ENCODE data around the gene L3MBTL4.
"Not testable (repeated sequence)": the region's sequence is repeated elsewhere in the genome, so short reads cannot be mapped to it uniquely, and the experiment has no call there.

L3MBTL4 gene

GRCh38 chr18:6310714-6311113 is 104.0 kb downstream of the L3MBTL4 start:
- no peak for DNase-seq (ENCODE audit: low spot score)

- no peak for DNase-seq (ENCODE audit: low spot score)
These were observed 116.8 kb downstream of the L3MBTL4 start for GRCh38 chr18:6297875-6298274.

GRCh38 chr18:6294148-6294784 is 120.4 kb downstream of the L3MBTL4 start:
- DNase-seq (ENCODE audit: low spot score) = no peak

GRCh38 chr18:6289843-6290242 is 124.9 kb downstream of the L3MBTL4 start:
- no peak for DNase-seq (ENCODE audit: low spot score)

DNA sequence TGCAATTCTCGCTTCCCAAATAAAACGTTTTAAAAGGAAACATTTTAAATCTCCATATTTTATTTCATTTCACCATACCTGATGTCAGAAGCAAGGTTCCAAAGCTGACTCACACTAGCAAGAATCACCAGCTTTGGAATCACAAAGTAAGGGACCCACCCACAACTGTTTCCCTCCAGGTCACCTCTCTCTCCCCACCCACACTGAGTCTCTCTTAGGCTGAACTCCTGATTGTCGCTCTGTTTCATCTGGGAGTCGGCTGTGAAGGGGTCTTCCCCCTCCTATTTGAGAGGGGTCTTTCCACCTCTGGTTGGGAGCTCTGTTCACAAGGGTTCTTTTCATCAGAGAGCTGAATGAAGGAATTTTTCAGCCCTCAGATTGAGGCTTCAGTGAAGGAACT is 128.1 kb downstream of the L3MBTL4 start:
- DNase-seq (ENCODE audit: low spot score) = no peak

GRCh38 chr18:6284761-6285160 is 129.9 kb downstream of the L3MBTL4 start:
- DNase-seq (ENCODE audit: low spot score) = no peak

GRCh38 chr18:6284300-6284699 is 130.4 kb downstream of the L3MBTL4 start:
- DNase-seq (ENCODE audit: low spot score) = no peak

DNA sequence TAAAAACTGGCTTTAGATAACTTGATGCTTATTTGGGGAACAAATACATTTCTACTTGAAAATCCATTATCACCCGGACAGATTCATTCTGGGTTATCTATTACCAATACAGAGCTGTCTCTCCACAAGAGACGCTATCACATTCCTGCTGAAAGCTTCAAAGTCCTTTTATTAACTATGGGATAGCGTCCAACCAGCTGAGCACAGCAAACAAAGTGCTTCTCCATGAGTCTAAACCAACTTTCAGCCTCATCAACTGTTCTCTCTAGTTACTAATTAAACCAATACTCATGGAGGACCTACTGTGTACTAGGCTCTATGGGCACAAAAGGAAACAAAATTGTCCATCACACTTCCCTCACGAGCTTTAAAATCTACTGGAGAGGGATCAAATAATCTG is 132.8 kb downstream of the L3MBTL4 start:
- no peak for DNase-seq (ENCODE audit: low spot score)

- no peak for DNase-seq (ENCODE audit: low spot score)
These were observed 134.4 kb downstream of the L3MBTL4 start for GRCh38 chr18:6280211-6280743.

- no peak for DNase-seq (ENCODE audit: low spot score)
These were observed 135.4 kb downstream of the L3MBTL4 start for GRCh38 chr18:6279308-6279707.

- DNase-seq (ENCODE audit: low spot score) = no peak
These were observed 141.3 kb downstream of the L3MBTL4 start for GRCh38 chr18:6273423-6273822.

DNA sequence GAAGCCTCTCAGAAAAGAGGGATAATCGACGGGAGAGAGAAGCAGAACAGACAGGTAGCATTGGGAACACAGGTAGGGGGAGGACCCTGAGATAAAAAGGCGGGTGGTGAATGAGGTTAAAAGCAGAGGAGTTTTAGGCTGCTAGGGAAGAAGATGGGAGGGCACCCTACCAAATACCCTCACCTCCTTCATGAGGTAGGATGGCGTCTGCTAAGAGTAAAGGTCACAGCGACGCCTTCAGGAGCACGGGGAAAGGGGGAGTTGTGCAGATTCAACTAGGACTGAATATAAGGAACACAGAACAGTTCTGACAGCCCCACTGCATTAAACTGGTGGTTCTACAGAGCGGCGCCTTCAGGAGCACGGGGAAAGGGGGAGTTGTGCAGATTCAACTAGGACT is 142.6 kb downstream of the L3MBTL4 start:
- DNase-seq (ENCODE audit: low spot score) = not testable (repeated sequence)

GRCh38 chr18:6271585-6271984 is 143.1 kb downstream of the L3MBTL4 start:
- DNase-seq (ENCODE audit: low spot score) = no peak

GRCh38 chr18:6270771-6271216 is 143.9 kb downstream of the L3MBTL4 start:
- DNase-seq (ENCODE audit: low spot score) = no peak

DNA sequence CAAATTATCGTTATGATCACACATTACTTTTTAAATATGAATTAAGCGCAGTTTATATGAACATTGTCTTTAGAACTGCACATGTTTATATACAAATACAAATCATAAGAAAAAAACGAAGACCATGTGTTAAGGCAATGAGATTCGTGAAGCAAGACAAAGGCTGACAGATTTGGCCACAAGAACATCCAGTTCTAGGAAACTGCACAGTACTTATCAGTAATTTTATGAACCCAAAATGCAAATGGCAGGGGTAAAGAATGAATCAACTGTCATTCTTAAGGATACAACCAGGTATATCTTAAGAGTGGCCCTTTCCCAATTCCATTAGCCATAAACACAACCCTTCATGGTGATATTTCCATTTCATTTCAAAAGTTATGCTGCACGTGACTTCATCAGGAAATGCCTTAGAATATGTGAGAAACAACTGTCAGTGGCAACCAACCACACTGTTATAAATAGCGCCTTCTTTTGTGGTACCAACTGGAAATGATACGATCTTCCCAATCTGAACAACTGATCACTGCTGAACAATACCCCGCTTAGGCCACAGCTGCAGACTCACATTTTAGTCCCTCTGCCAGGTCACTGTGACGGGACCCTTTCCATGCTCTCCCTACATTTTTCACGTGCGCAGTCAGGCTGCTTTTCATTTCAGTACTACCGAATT is 144.9 kb downstream of the L3MBTL4 start:
- no peak for DNase-seq (ENCODE audit: low spot score)

DNA sequence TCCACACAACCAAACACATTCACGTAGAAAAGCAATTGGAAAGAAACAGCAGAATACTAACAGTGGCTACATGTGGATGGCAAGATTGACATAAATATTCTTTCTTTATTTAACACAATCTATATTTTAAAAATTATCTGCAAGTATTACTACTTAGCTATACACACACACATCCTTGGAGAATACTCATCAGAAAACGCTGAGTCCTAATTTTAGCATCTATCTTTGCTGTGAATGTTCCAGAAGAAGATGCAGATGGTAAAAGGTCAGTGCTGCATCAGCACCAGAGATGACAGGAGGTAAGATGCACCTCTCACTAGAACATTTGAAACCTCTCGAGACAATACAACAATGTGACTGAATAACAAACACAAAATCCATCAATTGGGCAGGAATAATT is 148.5 kb downstream of the L3MBTL4 start:
- no peak for DNase-seq (ENCODE audit: low spot score)

GRCh38 chr18:6261938-6262337 is 152.8 kb downstream of the L3MBTL4 start:
- no peak for DNase-seq (ENCODE audit: low spot score)

DNA sequence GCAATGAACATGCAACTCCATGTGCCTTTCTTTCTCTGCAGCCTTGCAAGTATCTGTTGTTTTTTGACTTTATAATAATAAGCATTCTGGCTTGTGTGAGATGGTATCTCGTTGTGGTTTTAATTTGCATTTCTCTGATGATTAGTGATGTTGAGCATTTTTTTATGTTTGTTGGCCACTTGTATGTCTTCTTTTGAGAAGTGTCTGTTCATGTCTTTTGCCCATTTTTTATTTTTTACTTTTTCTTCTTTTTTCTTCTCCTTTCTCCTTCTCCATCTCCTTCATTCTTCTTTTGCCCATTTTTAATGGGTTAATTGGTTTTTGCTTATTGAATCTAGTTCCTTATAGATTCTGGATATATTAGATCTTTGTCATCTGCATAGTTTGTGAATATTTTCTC is 155.4 kb downstream of the L3MBTL4 start:
- DNase-seq (ENCODE audit: low spot score) = not testable (repeated sequence)

DNA sequence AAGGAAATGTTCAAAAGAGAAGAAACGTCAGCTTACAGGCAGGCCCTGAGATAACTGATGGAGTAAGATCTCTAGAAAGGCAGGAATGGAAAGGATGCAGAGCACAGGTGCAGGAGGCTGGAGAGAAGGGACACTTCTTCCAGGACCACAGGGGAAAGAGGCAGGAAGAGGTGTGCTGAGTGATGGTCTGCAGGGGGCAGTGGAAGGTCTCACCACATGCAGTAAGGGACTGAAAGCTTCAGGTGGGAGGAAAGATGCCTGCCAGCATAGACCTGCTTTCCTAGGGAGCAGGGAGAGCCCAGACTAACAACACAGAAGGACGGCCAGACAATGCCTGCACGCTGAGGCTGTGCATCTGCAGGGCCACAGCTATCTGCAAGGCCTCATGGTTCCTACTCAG is 156.8 kb downstream of the L3MBTL4 start:
- DNase-seq (ENCODE audit: low spot score) = no peak

DNA sequence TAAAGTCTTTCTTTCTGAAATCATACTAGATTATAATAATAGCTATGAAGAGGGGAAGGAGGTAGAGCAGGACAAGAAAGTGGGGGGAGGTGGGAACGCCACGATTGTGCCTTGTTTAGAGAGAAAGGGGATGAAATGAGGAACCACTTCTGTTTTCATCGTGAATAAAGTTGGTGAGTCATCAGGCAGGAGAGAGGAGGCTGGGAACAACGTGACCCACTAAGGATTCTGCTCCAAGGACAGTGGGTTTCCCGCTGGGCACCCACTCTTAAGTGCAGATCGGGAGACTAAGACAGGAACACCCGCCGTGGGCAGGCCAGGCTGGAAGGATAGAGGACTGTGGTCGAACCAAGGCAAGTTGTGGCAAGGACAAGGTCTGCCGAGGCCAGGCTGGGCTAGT is 158.2 kb downstream of the L3MBTL4 start:
- DNase-seq (ENCODE audit: low spot score) = no peak

GRCh38 chr18:6255886-6256285 is 158.8 kb downstream of the L3MBTL4 start:
- DNase-seq (ENCODE audit: low spot score) = no peak

DNA sequence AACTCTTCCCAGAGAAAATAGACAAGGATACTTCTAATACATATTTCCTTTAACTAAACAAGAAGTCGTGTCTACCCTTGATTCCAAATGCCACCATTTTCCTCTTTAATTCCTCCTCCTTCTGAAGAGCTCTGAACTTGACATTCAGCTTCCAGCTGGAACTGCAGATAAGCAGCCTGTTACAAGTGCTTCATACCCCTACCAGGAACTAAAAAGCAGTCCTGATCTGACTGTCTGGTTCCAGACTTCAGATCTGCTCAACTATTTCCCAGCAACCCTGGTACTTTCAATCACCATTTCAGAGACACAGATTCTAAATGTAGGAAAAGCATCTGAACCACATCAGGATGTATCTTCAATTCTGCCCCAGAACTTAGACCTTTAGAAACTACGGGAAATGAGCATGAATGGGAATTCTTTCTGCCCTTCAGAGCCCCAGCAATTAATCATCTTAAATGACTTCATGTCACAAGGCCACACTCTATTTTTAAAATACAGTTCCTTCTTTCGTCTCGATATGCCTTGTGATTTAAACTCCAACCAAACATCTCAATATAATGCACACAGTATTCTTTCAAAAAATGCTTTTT is 159.5 kb downstream of the L3MBTL4 start:
- no peak for DNase-seq (ENCODE audit: low spot score)

DNA sequence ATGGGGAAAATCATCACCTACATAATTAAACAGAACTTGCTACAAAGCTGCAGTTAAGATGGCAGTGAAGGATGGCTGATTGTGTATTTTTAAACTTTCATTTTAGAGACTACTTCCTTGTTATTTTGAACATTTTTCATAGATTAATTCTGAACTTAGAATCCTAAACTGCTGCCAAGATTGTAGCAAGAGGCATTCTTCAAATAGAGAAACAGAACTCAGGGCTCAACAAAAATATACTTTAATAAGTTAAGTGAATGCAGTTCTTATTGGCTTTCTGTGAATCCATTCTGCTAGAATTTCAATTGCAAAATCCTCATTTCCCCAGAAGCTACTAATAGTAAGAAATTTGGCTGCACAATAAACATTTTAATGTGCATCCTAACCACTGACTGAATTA is 160.3 kb downstream of the L3MBTL4 start:
- DNase-seq (ENCODE audit: low spot score) = no peak
